HG02588 (cell line): ENCODE measurements around the gene FLNC.
A peak's percentile ranks its signal among the peaks of the same experiment; 100 is the strongest.

Experiments
- ATAC-seq: cut with Tn5 transposase; IDR thresholded peaks from one replicate; pipeline ENCODE4 v1.9.1; 2021; ENCODE audit warnings: mild to moderate bottlenecking, moderate library complexity; ENCODE audit not compliant: unreplicated experiment

The FLNC gene, protein sequence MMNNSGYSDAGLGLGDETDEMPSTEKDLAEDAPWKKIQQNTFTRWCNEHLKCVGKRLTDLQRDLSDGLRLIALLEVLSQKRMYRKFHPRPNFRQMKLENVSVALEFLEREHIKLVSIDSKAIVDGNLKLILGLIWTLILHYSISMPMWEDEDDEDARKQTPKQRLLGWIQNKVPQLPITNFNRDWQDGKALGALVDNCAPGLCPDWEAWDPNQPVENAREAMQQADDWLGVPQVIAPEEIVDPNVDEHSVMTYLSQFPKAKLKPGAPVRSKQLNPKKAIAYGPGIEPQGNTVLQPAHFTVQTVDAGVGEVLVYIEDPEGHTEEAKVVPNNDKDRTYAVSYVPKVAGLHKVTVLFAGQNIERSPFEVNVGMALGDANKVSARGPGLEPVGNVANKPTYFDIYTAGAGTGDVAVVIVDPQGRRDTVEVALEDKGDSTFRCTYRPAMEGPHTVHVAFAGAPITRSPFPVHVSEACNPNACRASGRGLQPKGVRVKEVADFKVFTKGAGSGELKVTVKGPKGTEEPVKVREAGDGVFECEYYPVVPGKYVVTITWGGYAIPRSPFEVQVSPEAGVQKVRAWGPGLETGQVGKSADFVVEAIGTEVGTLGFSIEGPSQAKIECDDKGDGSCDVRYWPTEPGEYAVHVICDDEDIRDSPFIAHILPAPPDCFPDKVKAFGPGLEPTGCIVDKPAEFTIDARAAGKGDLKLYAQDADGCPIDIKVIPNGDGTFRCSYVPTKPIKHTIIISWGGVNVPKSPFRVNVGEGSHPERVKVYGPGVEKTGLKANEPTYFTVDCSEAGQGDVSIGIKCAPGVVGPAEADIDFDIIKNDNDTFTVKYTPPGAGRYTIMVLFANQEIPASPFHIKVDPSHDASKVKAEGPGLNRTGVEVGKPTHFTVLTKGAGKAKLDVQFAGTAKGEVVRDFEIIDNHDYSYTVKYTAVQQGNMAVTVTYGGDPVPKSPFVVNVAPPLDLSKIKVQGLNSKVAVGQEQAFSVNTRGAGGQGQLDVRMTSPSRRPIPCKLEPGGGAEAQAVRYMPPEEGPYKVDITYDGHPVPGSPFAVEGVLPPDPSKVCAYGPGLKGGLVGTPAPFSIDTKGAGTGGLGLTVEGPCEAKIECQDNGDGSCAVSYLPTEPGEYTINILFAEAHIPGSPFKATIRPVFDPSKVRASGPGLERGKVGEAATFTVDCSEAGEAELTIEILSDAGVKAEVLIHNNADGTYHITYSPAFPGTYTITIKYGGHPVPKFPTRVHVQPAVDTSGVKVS (N-terminal part only)

DNA sequence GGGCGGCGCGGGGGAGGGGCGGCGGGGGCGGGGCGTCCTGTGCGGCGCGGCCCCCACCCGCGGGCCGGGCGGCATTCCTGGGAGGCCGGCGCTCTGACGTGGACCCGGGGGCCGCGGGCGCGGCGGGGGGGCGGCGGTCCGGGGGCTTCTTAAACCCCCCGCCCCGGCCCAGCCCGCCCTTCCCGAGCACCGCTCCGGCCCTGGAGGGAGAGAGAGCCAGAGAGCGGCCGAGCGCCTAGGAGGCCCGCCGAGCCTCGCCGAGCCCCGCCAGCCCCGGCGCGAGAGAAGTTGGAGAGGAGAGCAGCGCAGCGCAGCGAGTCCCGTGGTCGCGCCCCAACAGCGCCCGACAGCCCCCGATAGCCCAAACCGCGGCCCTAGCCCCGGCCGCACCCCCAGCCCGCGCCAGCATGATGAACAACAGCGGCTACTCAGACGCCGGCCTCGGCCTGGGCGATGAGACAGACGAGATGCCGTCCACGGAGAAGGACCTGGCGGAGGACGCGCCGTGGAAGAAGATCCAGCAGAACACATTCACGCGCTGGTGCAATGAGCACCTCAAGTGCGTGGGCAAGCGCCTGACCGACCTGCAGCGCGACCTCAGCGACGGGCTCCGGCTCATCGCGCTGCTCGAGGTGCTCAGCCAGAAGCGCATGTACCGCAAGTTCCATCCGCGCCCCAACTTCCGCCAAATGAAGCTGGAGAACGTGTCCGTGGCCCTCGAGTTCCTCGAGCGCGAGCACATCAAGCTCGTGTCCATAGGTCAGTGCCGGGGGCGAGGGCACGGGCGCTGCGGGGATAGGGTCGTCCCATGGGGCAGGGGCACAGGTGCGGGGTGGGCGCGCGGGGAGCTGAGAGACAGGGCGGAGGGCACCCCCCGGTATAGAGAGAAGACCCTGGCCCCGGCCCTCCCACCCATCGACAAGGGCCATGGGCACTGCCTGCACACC lies at the start of gene FLNC:
Gene FLNC, plus strand, starts transcription at position 176 of the 947 bp plus-strand sequence. Its CDS starts 232 bp downstream, at position 408.
- no peak for ATAC-seq

DNA sequence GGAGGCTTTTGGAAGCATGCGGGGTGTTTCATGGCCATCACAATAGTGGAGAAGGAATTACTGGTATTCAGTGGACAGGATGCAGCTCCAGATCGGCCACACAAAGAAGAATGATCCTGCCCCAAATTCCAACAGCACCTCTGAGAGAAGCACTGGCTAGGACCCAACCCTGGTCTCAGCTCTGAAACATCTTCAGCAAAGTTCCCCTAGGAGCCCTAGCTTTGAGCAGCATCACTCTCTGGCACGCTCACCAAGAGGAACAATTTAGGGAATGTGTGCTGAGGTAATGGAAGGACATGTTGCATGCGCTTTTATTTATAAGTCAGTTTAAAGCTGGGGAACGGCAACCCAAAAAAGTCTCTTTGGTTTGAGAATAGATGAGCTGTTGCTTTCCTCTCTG lies 49.1 kb upstream of the FLNC start:
- no peak for ATAC-seq

DNA sequence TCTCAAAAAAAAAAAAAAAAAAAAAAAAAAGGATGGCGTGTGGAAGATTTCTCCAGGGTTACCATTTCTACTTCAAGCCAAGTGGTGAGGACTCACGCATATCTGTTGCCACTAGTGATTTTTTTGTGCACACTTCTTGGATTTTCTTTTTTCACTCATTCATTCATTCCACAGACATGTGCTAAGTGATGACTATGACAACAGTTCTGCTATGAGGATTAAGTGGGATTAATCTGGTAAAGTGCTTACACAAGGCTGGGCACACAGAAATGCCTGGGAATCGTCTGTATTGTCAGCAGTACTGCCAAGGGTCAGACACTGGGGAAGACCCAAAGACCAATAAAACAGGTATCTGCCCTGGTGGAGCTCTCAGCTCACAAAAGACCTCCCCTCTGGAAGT lies 48.4 kb upstream of the FLNC start:
- no peak for ATAC-seq

DNA sequence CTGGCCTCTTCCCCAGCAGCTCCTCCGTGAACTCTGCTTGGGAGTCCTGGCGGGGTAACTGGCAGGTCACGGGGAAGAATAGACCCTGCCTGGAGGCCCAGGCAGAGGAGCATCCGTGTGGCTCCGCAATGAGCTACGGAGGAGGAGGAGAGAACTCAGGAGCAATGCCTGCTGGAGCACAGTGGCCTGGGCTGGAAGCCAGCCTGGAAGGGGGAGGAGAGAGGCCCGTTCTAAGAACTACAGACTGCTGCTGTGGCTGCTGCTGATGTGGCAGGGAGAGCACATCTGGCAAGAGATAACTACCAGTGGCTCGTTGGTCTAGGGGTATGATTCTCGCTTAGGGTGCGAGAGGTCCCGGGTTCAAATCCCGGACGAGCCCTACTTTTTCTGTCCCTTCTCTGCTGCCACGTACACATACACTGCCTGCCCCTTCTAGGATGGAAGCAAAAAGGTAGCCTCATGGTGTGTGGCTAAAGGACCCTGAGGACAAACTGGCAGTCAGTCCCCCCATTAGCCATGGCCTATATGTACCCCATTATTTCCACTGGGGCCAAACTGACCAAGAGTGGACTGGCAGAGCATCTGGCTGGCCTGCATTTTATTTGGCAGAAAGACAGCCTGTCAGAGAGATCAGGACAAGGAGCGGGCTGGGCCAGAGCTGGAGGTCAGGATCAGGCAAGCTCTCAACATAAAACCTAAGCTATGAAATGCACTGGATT lies 46.9 kb upstream of the FLNC start:
- ATAC-seq = no peak

DNA sequence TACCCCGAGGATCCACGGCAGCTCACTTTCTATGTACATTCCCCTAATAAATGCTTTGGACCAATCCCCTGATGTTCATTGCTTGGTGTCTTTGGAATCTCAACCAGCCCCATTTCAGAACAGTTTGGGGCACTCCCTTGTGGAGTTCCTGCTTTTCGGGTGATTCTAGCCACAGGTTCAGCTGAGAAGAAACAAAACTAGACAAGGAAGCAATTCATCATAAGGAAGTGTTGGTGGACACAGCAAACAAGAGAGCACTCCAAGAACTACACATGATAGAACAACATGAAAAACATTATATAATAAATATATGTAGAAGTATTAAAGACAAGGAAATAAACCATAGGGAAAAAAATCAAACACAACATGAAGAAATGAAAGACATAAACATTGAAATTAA lies 44.5 kb upstream of the FLNC start:
- ATAC-seq = no peak

DNA sequence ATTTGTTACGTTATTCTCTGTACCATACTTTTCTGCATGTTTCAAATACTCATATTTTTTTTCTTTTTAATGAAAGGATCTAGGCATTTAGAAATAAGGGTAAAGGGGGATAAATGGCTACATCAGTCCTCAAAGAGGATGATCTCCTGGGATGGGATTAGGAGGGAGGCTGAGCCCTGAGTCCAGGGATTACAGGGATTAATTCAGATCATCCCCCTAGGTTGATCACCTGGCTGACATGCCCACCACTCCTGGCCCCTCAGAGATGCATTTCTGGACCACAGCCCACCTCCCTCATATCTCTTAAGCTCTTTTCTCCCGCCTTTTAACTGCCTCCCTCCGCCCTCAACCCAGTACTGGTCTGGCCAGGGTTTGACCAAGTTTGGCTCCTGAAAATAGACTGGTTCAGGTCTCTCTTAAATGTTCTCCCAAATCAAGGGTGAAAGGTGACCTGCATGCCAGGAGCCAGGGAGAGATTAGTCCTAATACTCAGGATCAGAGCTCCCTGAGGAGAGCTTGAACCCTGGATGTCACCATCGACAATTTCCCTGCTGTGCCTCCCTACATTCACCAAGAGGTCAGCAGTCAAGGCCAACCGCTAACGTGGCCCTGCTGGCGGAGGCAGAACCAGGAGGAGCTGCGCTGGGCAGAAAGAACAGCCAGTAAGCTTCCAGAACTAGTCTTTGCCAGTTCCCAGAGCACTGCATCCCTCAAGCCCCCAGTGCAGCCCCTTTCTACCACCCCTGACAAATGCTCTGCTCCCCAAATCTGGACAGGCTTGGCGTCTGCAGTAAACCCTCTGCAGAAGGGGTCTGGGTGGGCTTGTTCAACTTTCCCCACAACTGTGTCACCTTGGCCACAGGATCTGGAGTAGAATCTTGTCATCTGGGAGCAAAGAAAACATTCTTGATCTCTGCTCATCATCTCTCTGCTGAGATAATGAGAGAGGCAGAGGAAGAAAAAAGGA lies 41.5 kb upstream of the FLNC start:
- ATAC-seq = no peak

DNA sequence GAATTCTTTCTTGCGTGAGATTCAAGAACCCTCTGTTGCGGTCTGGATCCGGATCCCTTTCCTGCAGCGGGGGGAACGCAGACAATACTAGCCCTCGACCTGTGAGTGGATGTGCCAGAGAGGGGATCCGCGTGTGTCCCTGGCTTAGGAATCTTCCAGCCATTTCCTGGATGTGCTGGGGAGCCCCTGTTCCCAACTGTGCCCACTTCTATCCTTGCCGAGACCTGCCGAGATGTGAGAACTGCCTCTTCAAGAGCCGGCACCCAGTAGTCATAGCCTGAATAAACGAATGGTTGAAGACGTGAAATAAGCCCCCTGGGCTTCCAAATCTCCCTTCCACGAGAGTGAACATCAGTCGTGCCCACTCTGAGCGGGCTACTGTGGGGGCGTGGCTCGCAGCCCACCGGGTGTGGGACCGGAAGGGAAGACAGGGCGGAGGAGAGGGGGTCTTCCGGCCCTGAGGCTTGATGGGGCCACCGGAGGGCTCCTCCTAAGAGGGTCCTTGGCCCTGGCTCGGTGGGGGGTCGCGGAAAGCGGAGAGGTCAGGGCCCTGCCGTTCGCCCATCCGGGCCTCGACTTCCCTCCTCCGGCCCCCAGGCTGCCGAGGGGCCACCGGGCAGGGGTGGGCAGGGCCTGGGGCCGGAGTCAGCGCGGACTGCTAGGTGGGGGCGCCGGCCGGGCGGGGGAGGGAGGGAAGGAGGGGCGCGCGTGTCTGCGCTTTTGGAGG lies 39.7 kb upstream of the FLNC start:
- peak; percentile 15 for ATAC-seq

DNA sequence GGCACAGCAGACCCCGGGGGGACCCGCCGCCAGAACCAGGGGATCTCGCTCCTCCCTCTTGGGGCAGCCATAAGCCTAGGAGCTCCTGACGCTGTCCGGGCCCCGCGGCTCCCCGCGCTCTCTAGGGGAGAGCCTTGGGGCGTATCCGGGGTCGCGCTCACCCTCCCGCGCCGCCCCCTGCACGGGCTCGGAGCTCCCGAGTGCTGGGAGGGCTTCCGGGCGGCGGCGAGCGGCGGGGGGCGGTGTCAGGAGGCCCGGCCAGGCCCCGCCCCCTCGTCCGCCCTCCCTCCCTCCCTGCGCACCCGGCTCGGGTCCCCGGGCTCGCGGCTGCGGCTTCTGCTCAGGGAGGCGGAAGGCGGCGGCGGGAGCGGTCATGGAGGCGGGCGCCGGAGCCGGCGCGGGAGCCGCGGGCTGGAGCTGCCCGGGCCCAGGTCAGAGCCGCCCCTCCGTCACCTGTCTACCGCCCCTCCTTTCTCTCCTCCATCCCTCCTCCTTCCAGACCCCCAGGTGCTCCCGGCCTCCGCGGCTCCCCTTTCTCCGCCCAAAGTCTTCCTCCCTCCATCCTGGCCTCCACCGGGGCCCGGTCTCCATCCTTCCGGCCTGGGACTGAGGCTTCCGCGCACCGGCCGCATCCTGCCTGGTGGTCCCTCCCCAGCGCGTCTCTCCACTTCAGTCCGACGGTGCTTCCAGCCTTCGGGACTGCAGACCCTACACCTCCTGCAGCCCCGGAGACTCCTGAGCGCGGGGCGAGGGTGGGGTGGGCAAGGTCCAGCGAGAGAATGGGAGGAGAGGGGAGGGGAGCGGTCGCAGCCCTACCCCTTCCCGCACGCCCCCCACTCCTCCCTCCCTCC lies 38.9 kb upstream of the FLNC start, which contains the start of gene CCDC136:
Gene CCDC136, plus strand, starts transcription at position 848 of the 851 bp plus-strand sequence. CDS start 444 bp downstream, outside the sequence.
- ATAC-seq = peak; percentile 76

DNA sequence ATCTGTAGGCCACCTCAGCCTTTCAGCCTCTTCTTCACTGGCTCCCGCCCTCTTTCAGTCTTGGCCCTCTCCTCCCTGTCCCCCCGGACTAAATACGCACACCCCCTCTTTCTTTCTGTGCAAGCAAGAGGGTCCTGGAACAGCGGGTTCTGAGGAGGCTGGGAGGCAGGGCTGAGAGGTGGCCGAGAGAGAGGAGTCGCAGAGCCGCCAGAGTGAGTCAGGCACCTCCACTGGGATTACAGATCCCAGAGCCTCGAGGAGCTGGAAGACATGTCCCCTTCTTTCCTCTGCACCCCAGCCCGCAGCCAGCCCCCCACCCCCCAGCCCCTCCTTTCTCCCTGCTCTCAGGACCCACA lies 38.3 kb upstream of the FLNC start:
- ATAC-seq = no peak

DNA sequence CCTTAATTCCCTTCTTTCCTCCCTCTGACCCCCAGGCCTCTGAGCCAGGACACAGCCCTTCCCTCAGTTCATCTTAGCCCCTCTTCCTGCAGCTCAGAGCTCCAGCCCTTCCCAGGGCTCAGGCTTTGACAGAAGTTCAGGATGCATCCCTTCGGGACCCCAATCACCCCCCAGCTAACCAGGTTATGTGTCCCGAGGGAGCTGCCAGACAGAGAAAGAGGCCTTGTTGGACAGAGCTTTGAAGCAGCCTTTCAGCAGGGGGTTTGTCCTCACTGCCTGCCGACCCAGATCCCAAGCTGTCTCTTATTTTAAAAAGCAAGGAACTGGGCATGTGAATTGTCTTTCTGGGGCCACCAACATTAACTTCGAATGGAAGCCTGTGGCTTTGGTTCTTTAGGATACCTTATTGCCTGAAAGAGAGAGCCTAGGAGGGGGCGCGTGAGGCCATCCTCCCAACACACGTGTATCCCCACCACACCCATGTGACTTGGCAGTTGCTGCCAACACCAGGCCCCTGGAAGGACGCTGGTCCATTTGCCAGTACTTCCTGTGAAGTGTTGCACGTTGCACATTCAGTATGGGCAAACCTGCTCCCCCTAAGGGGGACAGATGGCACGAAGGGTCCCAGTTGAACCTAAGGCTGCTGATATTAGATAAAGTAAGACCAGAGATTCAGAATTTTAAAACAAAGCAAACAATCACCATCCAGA lies 37.6 kb upstream of the FLNC start:
- ATAC-seq = no peak

DNA sequence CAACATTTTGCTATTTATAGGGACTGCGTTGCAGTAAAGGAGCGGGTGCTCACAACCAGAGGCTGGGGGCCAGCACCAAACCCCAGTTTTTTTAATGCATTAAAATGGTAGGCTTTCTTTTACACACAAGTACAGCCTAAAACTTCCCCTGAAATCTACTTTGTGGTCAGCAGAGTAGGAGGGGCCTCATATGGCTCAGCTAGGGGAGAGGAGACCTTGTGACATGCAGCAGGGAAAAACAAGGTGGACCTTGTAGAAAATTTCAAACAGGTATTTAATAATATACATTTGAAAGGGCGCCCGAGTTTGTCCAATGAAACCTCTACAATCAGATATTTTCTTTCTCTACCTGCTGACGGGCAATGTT lies 37.0 kb upstream of the FLNC start:
- no peak for ATAC-seq

DNA sequence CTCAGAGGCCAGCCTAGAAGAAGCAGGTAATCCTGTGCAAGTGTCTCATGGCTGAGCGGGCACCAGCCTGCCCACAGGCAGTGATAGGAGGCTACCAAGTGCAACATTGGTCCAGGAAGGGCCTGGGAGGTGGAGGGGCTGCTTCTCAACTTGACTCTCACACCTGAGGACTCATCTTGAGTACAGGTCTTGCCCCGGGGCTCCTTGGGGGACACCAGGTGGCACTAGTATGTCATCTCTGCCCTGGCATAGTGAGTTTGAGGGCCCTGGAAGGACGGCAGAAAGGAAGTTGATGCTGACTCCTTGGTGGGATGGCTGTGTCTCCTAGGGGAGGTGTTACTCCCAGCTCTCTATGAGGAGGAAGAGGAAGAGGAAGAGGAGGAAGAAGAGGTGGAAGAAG lies 36.2 kb upstream of the FLNC start:
- no peak for ATAC-seq

DNA sequence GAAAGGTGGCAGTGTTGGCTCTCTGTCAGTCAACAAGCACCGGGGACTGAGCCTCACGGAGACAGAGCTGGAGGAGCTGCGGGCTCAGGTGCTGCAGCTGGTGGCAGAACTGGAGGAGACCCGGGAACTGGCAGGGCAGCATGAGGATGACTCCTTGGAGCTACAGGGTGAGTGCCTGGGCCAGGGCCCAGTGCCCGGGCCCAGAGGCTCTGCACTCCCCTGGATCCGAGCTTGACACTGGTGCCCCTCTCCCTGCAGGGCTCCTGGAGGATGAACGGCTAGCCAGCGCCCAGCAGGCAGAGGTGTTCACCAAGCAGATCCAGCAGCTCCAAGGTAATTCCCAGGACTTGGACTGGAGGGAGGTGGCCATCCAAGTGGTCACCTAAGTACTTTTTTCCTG lies 35.8 kb upstream of the FLNC start:
- no peak for ATAC-seq

DNA sequence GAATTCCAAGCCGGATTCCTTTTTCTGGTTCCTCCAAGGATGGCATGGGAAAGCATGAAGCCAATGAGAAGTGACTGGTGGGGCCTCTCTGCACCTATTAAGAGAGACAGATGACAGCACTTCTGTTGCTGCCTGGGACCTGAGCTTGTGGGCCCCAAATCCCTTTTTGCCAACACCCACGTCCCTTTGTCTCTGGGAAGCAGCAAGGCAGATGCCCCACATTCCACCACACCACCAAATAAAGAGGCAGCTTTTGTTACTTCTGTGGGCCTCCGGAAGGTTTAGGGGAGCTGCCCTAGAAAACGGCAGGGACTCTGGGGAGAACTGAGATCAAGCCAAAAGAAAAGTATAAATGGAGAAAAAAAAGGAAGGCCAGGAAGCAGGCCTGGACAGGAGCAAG lies 35.1 kb upstream of the FLNC start:
- ATAC-seq = no peak

DNA sequence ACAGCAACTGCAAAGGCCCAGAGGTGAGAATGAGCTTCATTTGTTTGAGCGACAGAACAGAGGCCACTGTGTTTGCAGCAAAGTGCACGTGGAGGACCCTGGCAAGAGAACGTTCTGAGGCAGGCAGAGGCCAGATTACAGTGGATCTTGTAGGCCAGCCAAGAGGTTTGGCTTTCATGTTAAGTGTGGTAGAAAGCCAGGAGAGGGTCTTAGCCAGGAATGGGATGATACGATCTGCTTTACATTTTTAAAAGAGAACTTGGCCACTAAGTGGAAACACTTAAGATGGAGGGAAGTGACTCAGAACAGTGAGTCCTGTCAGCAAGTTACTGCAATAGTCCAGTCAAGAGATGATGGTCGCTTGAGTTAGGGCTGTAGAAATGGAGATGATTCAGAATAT lies 33.9 kb upstream of the FLNC start:
- no peak for ATAC-seq

DNA sequence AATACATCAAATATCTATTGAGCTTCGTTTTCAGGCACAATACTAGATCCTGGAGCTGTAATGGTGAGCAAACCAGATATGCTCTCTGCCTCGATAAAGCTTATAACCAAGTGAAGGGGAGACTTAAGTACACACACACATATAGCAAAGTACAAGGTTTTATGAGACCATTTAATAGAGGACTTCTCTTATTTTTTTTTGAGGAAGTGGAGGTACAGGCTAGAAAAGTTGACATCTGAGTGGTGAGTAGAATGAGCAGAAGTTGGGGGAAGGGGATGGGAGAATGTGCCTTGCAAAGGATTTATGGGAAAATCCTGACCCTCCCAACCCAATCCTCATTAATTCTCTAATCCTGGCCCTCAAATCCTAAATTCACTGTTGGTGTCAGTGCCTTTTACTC lies 30.8 kb upstream of the FLNC start:
- no peak for ATAC-seq
